NCI-H2227 (cell line): ENCODE measurements around the gene SEZ6L.

Source experiments
- DNase-seq: peaks from one replicate; lab custom pipeline; 2025; ENCODE audit not compliant: unreplicated experiment; lab: John Stamatoyannopoulos, UW

Gene SEZ6L

DNA sequence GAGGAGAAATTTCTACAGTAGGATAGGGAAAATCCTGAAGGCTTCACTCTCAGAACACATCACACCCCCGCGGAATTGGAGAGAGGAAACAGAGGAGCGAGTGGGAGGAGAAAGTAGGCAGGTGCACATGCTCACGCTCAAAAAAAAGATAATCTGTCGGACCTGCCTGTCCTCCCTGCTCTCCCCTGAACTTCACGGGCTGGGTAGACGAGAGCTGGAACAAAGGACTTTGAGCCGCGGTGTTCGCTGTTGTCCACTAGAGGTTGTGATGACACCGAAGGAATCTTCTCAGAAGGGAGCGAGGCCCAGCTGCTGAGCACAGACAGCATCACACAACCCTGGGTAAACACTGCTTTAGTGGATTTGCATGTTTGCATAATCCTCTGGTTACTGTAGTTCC, 5.0 kb downstream of the SEZ6L start:
- DNase-seq, result peak; percentile 40

- no peak for DNase-seq
Measured at GRCh38 chr22:26182723-26183122, 13.5 kb downstream of the SEZ6L start.

DNA sequence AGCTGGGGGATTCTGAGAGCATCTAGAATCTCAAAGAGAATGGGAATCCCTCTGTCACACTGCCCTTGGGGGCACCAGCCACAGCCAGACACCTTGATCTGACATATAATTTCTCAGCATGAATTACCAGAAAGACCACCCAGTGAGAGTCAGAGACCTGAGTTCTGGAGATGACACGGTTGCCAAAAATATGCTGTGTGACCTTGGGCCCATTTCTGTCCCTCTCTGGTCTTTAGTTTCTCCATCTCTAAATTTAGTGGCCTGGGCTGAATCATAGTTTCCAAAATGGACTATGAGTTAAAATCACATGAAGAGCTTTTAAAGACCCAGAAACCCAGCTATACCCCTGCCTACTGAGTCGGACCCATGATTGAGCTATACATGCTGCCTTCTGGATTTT, 15.9 kb downstream of the SEZ6L start:
- no peak for DNase-seq

DNA sequence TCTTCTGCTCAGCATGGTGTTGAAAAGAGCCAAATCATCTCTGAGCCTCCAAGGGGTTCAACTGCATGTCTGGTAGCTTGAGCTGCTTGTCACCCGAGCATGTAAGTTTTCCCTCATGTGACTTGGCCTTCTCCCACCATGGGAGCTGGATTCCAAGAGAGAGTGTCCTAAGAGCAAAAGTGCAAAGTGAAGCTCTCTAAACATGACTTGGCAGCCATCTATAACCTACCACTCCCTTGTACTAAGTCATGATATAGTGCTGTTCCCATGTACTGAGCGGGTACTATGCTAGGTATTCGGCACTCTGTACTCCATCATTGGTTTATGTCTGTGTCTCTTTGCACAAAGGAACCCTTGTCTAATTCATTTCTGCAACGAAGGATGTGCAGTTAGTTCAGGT, 19.1 kb downstream of the SEZ6L start:
- DNase-seq, result no peak

- no peak for DNase-seq
Measured at GRCh38 chr22:26194313-26194712, 25.1 kb downstream of the SEZ6L start.

- no peak for DNase-seq
Measured at GRCh38 chr22:26194877-26195276, 25.6 kb downstream of the SEZ6L start.

DNA sequence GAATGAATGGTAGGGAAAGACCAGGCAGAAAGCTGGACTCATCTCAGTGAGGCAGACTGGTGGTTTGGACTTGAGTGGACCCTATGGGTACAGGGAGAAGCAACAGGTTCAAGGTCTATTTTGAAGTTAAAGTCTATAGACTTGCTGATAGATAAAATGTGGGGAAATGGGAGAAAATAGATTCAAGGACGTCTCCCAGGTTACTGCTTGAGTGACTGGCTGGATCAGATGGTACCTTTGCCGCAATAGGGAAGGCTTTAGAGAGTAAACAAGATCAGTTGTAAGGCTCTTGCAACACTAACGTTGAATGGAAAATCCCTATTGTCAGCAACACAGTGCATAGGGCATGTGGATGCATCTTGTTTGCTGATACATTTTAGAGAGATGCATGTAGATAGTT, 27.4 kb downstream of the SEZ6L start:
- DNase-seq, result no peak

DNA sequence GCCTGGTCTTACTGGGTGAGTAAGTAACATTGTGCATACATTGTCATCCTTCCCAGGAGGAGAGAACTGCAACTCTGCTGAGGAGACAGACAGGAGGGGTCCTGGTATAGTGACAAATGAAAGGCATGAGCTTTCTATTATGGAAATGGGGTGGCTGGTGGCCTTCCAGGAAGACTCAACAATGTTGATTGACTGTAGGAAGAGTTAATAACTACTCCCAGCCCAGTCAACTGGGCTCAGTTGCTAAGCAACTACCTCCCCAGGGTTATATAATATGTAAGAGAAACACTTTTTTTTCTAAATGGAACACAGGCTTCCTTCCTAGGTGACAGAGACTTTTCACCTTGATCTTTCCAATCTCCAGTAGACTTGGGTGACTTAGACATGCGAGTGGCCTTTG, 28.2 kb downstream of the SEZ6L start:
- DNase-seq, result peak; percentile 7

- DNase-seq, result no peak
Measured at GRCh38 chr22:26199665-26200064, 30.4 kb downstream of the SEZ6L start.

DNA sequence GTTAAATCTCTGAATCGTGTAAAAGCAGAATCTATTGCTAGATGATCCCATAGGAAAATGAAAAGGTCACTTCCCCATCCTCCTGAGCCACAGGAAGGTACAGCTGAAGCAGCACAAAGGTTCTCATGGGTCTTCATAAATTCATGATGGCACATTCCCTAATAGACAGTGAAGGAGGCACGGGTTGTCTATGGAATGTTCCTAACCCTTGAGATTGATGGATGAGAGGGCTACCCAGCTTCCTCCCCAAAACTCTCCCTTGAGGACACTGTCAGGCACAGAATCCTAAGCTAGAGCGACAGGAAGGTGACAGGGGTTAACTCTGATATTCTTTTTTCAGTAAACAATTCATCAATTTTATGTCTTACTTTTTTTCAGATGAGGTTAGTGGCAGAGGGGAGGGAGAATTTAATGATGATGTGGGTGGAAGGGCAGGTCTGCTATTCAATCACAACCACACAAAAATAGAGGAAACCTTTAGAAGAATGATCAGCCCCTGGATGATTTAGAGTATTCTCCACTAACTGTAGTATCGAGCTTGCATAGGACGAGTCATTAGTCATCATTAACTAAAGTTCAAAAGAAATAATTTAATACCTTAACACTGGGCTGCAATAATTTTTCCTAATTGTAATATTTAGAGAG, 33.1 kb downstream of the SEZ6L start:
- no peak for DNase-seq

DNA sequence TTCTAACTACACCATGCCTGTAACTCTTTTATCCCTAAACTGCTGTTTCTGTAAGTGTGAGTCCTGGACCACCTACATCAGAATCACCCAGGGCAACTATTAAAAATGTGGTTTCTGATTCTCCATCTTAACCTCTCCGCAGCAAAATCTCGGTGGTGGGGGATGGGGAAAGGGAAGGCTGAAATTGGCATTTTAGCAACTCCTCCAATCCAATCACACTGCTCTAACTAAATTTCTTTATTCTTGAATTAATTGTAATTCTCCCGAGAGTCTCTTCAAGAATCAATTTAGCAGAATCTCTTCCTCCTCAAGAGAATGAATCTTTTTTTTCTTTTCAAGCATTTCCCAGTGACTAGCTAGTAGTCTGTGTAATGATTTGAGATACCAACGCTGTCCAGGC, 36.2 kb downstream of the SEZ6L start:
- DNase-seq, result no peak

DNA sequence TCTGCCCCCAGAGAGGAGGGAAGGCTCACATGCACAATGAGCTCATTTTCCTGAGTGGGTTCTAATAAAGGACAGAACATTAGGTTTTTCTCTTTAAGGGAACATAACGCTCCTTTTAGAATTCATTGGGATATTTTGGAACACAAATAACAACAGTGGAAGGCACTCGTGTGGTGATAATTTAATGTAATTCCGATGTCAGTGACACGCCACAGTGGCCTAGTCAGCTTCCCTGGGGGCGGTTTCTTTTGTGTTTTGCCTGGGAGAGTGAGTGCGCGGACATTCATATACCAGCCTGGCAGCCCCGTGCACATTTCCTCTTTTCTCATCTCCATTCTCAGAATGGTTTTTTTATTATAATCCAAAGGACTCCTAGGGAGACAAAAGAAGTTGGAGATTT, 41.1 kb downstream of the SEZ6L start:
- DNase-seq, result peak; percentile 6

DNA sequence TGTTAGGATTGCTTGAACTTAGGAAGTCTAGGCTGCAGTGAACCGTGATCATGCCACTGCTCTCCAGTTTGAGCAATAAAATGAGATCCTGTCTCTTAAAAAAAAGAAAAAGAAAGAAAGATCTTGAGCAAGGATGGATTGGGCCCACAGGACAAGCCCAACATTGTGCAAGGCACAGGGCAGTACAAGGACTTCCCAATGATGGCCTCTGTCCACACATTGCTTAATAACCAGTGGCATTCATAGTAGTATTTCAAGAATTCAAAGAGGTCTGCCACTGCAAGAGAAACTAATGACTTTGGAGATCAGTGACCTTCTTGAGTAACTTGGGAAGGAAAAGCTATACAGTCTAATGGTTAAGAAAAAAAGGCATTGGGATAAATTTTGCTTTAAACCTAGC, 44.6 kb downstream of the SEZ6L start:
- no peak for DNase-seq

DNA sequence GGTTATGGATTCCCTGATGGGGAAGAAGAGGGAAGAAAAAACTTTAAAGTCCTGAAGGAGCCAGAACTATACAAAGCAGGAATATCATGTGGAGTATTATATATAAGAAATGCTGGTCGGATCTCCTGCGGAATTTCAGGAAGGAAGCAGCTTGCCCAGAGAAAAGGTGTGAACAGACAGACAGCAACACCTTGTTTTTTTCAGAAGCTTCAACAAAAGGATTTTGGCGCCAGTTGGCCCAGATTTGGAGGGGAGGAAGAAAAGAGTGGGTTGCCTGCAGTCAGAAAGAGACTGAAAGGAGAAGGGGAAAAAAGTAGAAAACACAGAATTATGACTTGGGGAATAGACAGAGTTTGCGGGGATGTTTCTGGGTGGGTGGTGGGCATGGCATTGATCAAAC, 45.2 kb downstream of the SEZ6L start:
- DNase-seq, result no peak

DNA sequence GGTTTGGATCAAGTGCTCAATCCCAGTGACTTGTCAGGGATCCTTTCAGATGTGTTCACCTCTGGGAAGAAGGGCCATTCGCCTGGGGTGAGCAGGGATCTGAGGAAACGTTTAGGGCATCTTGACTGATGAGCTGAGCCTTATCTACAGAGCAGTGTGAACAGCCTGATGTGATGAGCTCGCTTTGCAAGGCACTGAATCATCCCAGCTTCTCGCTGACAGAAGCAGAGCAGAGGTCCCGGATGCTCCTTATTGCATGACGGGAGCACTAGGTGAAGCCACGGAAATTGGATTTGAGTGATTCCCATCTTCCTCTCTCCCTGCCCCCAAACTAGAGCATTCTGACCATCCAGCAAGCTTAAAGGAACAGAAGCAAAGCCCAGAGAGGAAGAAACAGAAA, 46.5 kb downstream of the SEZ6L start:
- no peak for DNase-seq

DNA sequence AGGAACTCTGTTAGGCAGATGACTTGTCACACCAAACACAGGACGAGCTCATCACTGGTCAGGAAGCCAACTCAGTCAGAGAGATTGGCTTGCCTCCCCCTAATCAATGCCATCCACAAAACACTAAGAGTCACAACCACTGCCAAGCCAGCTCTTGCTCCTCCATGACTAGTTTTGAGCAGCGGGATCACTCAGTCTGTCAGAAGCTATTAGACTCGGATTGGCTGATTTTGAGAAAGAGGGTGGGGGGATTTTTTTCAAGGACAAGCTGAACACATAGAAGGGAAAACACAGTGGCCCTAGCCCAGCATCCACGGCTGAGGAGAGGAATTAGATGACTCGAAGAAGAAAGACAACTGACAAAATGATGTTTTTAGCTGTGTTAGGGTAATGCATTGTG, 55.9 kb downstream of the SEZ6L start:
- DNase-seq, result peak; percentile 59

DNA sequence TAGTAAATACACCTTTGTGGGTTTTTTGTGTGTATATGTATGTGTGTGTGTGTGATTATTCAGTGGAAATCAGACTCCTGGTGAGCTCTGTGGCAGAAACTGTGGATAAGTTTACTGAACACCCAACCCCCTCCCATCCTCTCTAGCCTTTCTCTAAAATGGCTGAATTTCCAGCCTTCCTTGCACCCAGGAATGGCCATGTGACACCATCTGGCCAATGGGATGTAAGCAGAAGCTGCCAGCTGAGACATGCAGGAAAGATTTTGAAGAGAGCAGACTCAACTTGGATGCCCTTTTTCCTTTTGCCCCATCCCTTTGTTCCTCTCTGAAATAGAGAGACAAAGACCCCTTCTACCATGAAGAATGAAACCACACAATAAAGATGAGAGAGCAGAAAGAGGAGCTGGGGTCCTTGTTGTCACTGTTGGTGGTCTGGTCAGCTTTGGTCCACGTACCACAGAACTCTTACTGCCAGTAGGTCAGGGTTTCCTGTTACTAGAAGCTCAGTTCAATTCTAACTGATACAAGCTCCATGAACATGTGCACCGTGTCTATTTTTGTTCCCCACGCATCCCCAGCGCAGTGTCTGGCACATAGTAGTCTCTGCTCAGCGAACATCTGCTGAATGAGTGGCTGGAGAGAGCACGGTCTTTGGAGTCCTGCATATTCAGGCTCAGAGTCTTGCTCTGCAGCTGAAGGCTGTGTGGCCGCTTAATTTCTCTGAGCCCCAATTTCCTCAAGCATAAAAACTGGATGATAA, 57.5 kb downstream of the SEZ6L start:
- no peak for DNase-seq

DNA sequence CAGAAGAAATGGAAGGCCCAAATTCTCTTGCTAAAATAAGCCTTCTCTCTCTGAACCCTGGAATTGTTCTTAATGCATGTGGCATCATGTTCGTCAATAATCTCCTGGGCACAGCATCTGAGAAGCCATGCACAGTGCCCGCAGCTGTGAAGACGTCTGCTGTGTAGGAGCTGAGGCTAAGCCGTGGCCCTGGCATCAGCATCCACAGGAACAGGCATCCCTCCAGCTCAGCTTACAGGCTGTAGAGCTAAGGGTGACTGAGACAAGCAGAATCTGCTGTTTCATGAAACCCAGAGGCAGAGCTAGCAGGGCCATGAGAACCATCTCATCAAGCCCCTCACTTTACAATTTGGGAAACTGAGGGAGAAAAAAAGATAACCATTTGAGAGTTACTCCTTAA, 60.6 kb downstream of the SEZ6L start:
- no peak for DNase-seq

- DNase-seq, result no peak
Measured at GRCh38 chr22:26234296-26234695, 65.0 kb downstream of the SEZ6L start.

DNA sequence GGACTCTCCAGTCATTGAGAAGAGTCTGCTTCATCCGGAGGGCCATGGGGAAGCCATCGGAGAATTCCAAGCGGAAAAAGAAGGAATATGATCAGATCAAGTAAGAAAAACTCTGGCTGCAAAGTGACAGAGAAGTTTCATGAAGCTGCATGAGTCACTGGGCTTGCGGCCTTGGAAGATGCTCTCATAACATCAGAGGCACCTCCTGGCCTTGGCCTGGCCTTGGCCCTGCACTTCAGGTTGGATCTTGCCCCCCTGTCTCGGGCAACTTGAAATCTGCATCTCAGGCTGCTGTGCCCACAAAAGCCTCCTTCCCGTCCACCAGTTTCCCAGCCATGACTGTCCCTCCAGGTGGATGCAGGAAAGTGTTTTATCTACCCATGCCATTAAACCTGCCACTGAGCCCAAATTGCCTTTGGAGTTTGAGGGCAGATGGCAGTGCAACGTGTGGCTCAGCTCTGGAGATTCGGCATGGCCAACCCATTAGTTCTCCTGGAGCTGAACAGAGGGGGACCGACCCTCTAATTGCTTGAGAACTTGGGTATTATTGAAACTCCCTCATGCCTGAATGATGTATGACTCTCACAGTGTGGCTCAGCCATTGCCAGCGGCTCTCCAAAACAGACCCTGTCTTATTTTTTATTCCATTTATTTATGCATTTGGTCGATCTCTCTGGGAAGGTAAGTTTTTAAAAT, 66.7 kb downstream of the SEZ6L start:
- no peak for DNase-seq

DNA sequence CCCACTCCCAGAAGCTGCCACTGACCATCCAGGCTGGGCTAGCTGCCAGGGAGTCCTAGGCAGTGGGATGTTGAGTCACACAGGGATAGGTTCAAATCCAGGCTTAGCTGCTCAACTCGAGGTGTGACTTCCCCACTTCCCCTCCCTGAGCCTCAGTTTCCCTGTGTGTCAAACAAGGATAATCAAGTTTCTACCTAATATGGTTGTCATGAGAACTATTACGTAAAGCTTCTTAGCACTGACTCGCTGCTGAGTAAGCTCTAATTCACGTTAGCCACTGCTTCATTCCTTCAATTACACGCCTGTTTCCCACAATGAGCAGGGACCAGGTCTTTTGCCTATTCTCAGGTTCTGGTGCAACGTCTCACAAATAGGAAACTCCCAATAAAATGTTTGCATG, 67.7 kb downstream of the SEZ6L start:
- no peak for DNase-seq

GRCh38 chr22:26238596-26238995, 69.3 kb downstream of the SEZ6L start:
- no peak for DNase-seq
